Central memory CD8-positive, alpha-beta T cell (primary cell): ENCODE measurements around the gene ST6GAL2.

Experiments used
- ATAC-seq: fragments of 150-1000 bp; cut with Tn5 transposase; replicated peaks from 2 replicates; pipeline ENCODE4 v1.10.0; 2022; ENCODE audit warnings: mild to moderate bottlenecking, moderate FRiP score, moderate number of reproducible peaks; ENCODE audit not compliant: poor library complexity, severe bottlenecking; ENCODE audit errors: extremely low read depth
- DNase-seq, 2 donors: peaks; one replicate each; pipeline ENCODE4 v3.0.0; 2021; ENCODE audit warnings: low spot score in 2 of 2
- H3K27ac Mint-ChIP-seq: one replicate; pipeline ENCODE4 v1.8.0; 2022; ENCODE audit warnings: low read depth, mild to moderate bottlenecking, moderate library complexity, mixed read lengths
- H3K27me3 Mint-ChIP-seq: one replicate; pipeline ENCODE4 v1.8.0; 2022; ENCODE audit warnings: mixed read lengths
- H3K36me3 Mint-ChIP-seq: one replicate; pipeline ENCODE4 v1.8.0; 2022; ENCODE audit warnings: mild to moderate bottlenecking, moderate library complexity, mixed read lengths; ENCODE audit not compliant: insufficient read depth
- H3K4me1 Mint-ChIP-seq: one replicate; pipeline ENCODE4 v1.8.0; 2022; ENCODE audit warnings: mixed read lengths
- H3K4me3 Mint-ChIP-seq: one replicate; pipeline ENCODE4 v1.8.0; 2022; ENCODE audit warnings: mild to moderate bottlenecking, moderate library complexity, mixed read lengths
- H3K9me3 Mint-ChIP-seq: one replicate; pipeline ENCODE4 v1.8.0; 2022; ENCODE audit warnings: mixed read lengths

Gene ST6GAL2, protein sequence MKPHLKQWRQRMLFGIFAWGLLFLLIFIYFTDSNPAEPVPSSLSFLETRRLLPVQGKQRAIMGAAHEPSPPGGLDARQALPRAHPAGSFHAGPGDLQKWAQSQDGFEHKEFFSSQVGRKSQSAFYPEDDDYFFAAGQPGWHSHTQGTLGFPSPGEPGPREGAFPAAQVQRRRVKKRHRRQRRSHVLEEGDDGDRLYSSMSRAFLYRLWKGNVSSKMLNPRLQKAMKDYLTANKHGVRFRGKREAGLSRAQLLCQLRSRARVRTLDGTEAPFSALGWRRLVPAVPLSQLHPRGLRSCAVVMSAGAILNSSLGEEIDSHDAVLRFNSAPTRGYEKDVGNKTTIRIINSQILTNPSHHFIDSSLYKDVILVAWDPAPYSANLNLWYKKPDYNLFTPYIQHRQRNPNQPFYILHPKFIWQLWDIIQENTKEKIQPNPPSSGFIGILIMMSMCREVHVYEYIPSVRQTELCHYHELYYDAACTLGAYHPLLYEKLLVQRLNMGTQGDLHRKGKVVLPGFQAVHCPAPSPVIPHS

GRCh38 chr2:106885971-106886915 is at the start of gene ST6GAL2:
Gene ST6GAL2 (minus strand): TSS chr2:106886167. CDS start chr2:106843977, 42,190 bp downstream.
- H3K4me3 Mint-ChIP-seq, result no peak within 1 kb of the TSS

DNA sequence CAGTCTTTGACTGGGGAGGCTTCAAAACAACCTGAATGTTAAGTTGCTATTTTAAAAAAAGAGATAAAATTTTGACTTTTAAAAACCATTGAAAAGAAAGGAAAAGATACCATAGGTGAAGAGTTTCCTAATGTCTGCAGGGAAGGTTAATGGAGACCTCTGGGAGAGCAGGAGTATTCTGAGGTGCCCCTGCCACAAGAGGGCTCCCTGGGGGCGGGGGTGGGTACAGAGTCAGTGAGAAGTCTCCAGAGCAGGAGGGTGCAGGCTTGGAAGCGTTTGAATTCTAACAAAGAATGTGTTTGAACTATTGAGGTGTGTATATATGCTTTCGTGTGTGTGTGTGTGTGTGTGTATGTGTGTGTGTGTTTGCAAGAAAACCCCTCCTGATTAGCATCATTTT is 46.7 kb upstream of the ST6GAL2 start:
- no peaks in the 10 kb centered on the region for H3K27me3 Mint-ChIP-seq
- no peaks in the 10 kb centered on the region for H3K36me3 Mint-ChIP-seq
- ATAC-seq (no peak), DNase-seq (no peak)
- H3K4me1 Mint-ChIP-seq, result no peaks in the 10 kb centered on the region
- H3K4me3 Mint-ChIP-seq, result no peak overlapping the region
- no peak overlapping the region for H3K27ac Mint-ChIP-seq
- H3K9me3 Mint-ChIP-seq, result no peaks in the 10 kb centered on the region

More at GRCh38 chr2:106885971-106886915, at the start of gene ST6GAL2:
- H3K9me3 Mint-ChIP-seq, result no peaks in the 10 kb centered on the region
- no peak within 1 kb of the TSS for H3K27ac Mint-ChIP-seq
- no peaks in the 10 kb centered on the region for H3K4me1 Mint-ChIP-seq
- ATAC-seq (no peak), DNase-seq (no peak)
- H3K36me3 Mint-ChIP-seq, result no peaks in the 10 kb centered on the region
- peaks cover 21% of the 10 kb centered on the region for H3K27me3 Mint-ChIP-seq

- no peak overlapping the region for H3K27ac Mint-ChIP-seq
- H3K4me1 Mint-ChIP-seq, result no peaks in the 10 kb centered on the region
- ATAC-seq (no peak), DNase-seq (no peak)
- H3K27me3 Mint-ChIP-seq, result no peaks in the 10 kb centered on the region
- H3K36me3 Mint-ChIP-seq, result no peaks in the 10 kb centered on the region
- no peak overlapping the region for H3K4me3 Mint-ChIP-seq
- no peaks in the 10 kb centered on the region for H3K9me3 Mint-ChIP-seq
Observed at GRCh38 chr2:106931717-106932335, 45.9 kb upstream of the ST6GAL2 start.

DNA sequence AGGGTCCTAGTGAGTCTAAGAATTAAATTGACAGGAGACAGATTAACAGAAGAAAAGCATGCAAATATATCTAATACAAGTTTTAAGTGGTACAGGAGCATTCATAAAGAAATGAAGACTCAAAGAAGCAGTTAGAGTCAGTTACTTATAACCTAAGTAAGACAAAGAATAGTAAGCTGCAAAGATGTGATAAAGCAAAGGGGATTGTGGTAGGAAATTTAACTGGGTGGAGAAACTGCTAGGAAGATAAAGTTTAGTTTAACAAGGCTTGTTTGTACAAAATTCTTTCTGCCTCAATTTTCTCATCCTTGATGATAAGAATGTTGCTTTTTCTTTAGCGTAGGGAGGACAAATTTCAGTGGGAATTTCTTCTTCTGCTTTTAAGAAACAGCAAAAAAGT is 35.5 kb upstream of the ST6GAL2 start:
- no peak for DNase-seq
- H3K36me3 Mint-ChIP-seq, result no peaks in the 10 kb centered on the region
- ATAC-seq, result no peak
- H3K4me1 Mint-ChIP-seq, result no peaks in the 10 kb centered on the region
- peaks cover 8% of the 10 kb centered on the region for H3K9me3 Mint-ChIP-seq
- H3K4me3 Mint-ChIP-seq, result no peak overlapping the region
- H3K27me3 Mint-ChIP-seq, result no peaks in the 10 kb centered on the region
- H3K27ac Mint-ChIP-seq, result no peak overlapping the region

GRCh38 chr2:106919012-106919411 is 33.0 kb upstream of the ST6GAL2 start:
- no peak for ATAC-seq
- no peaks in the 10 kb centered on the region for H3K27me3 Mint-ChIP-seq
- peaks cover 10% of the 10 kb centered on the region for H3K9me3 Mint-ChIP-seq
- no peak overlapping the region for H3K4me3 Mint-ChIP-seq
- H3K27ac Mint-ChIP-seq, result no peak overlapping the region
- no peak for DNase-seq
- H3K4me1 Mint-ChIP-seq, result no peaks in the 10 kb centered on the region
- H3K36me3 Mint-ChIP-seq, result no peaks in the 10 kb centered on the region

- ATAC-seq (no peak), DNase-seq (no peak)
- Mint-ChIP-seq H3K27me3 (no peaks in the 10 kb centered on the region), H3K27ac (no peak overlapping the region), H3K4me3 (no peak overlapping the region), H3K36me3 (no peaks in the 10 kb centered on the region), H3K4me1 (no peaks in the 10 kb centered on the region), H3K9me3 (peaks cover 2% of the 10 kb centered on the region)
Observed at GRCh38 chr2:106904242-106904641, 18.3 kb upstream of the ST6GAL2 start.

GRCh38 chr2:106899786-106900530 is 14.0 kb upstream of the ST6GAL2 start:
- H3K4me3 Mint-ChIP-seq, result no peak overlapping the region
- H3K36me3 Mint-ChIP-seq, result peaks cover 3% of the 10 kb centered on the region
- ATAC-seq, result no peak
- no peaks in the 10 kb centered on the region for H3K4me1 Mint-ChIP-seq
- no peak overlapping the region for H3K27ac Mint-ChIP-seq
- DNase-seq, result no peak
- H3K9me3 Mint-ChIP-seq, result no peaks in the 10 kb centered on the region
- H3K27me3 Mint-ChIP-seq, result no peaks in the 10 kb centered on the region

GRCh38 chr2:106894545-106894944 is 8.6 kb upstream of the ST6GAL2 start:
- ATAC-seq (no peak), DNase-seq (no peak)
- Mint-ChIP-seq H3K4me1 (no peaks in the 10 kb centered on the region), H3K4me3 (no peak overlapping the region), H3K27me3 (no peaks in the 10 kb centered on the region), H3K27ac (no peak overlapping the region), H3K9me3 (no peaks in the 10 kb centered on the region), H3K36me3 (peaks cover 3% of the 10 kb centered on the region)

DNA sequence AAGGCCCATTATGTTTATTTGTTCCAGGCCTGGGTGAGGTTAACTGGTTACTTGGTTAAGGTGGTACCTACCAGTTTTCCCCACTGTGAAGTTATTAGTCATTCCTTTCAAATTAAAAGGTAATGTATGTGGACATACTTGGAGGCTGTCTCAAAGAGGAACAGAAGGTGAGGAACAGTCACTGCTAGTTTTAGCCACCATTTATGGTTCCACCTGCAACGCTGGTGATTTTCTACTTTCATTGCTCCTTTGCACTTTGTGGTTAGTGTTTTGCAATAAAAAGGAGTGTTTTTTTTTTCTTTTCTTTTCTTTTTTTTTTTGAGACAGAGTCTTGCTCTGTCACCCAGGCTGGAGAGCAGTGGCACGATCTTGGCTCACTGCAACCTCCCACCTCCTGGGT is 6.1 kb upstream of the ST6GAL2 start:
- no peak for DNase-seq
- no peaks in the 10 kb centered on the region for H3K27me3 Mint-ChIP-seq

GRCh38 chr2:106890606-106891005 is 4.6 kb upstream of the ST6GAL2 start:
- Mint-ChIP-seq H3K4me1 (no peaks in the 10 kb centered on the region), H3K4me3 (no peak overlapping the region), H3K27me3 (peaks cover 5% of the 10 kb centered on the region), H3K9me3 (no peaks in the 10 kb centered on the region), H3K27ac (no peak overlapping the region), H3K36me3 (no peaks in the 10 kb centered on the region)
- ATAC-seq, result no peak
- no peak for DNase-seq

More for the DNA sequence above, 6.1 kb upstream of the ST6GAL2 start:
- H3K4me3 Mint-ChIP-seq, result no peak overlapping the region
- H3K27ac Mint-ChIP-seq, result no peak overlapping the region
- H3K36me3 Mint-ChIP-seq, result peaks cover 3% of the 10 kb centered on the region
- no peak for ATAC-seq
- no peaks in the 10 kb centered on the region for H3K9me3 Mint-ChIP-seq
- no peaks in the 10 kb centered on the region for H3K4me1 Mint-ChIP-seq

GRCh38 chr2:106886916-106887758 is 1.2 kb upstream of the ST6GAL2 start:
- no peaks in the 10 kb centered on the region for H3K36me3 Mint-ChIP-seq
- H3K9me3 Mint-ChIP-seq, result no peaks in the 10 kb centered on the region
- no peak overlapping the region for H3K4me3 Mint-ChIP-seq
- H3K27ac Mint-ChIP-seq, result no peak overlapping the region
- ATAC-seq (no peak), DNase-seq (no peak)
- no peaks in the 10 kb centered on the region for H3K4me1 Mint-ChIP-seq
- H3K27me3 Mint-ChIP-seq, result peaks cover 21% of the 10 kb centered on the region
